Gastrocnemius medialis (tissue), 4 donors: ENCODE results near the gene GARIN3. TPM values are rescaled to one million over a fixed set of nuclear protein-coding genes. Genes with fewer than 3 reads are reported as not detected.
A peak's percentile ranks its signal among the peaks of the same experiment; 100 is the strongest.

Experiments used
- ATAC-seq, 2 donors: fragments of 150-250 bp; one replicate each; pipeline ENCODE4 v1.9.1; 2016
- DNase-seq, 2 donors: peaks; one replicate each; pipeline ENCODE4 v3.0.0-alpha.2; 2019
- H3K27ac ChIP-seq, 4 donors: fragments of 200-600 bp; sonication (generic); 1 replicate in 1 of 4; 2 replicates in 3 of 4; pipeline ENCODE4 v1.5.1; 2016 to 2018; ENCODE audit warnings: mild to moderate bottlenecking in 2 of 4, moderate library complexity in 1 of 4
- H3K27me3 ChIP-seq, 3 donors: fragments of 200-600 bp; sonication (generic) in 2 of 3; 1 replicate in 1 of 3; 2 replicates in 2 of 3; pipeline versions ENCODE4 v1.5.1 to v1.6.0; 2016 to 2019; ENCODE audit warnings: mild to moderate bottlenecking in 1 of 3, moderate library complexity in 1 of 3
- H3K36me3 ChIP-seq, 2 donors: fragments of 200-600 bp; sonication (generic) in 1 of 2; one replicate each; pipeline ENCODE4 v1.5.1; 2017 to 2018
- H3K4me1 ChIP-seq, 2 donors: fragments of 200-600 bp; sonication (generic) in 1 of 2; one replicate each; pipeline ENCODE4 v1.5.1; 2016 to 2017; ENCODE audit warnings: mild to moderate bottlenecking in 2 of 2
- H3K4me3 ChIP-seq, 4 donors: fragments of 200-600 bp; sonication (generic) in 3 of 4; 1 replicate in 1 of 4; 2 replicates in 3 of 4; pipeline ENCODE4 v1.5.1; 2016 to 2019; ENCODE audit warnings: mild to moderate bottlenecking in 2 of 4
- H3K9me3 ChIP-seq, 3 donors: fragments of 200-600 bp; sonication (generic) in 2 of 3; 1 replicate in 1 of 3; 2 replicates in 2 of 3; pipeline ENCODE4 v1.5.1; 2016 to 2019
- CTCF ChIP-seq, 5 experiments: fragments of 450-650 bp in 3 of 5; fragments of 200-600 bp in 2 of 5; sonication (generic) in 2 of 5; IDR thresholded peaks in 4 of 5; conservative IDR thresholded peaks in 1 of 5; 1 replicate in 4 of 5; 2 replicates in 1 of 5; pipeline ENCODE4 v1.5.1; 2016 to 2019; ENCODE audit warnings: antibody characterized with exemption in 5 of 5, mild to moderate bottlenecking in 3 of 5, moderate library complexity in 3 of 5
- POLR2A ChIP-seq, 2 donors: fragments of 450-650 bp; IDR thresholded peaks; one replicate each; pipeline ENCODE4 v1.6.1; 2017; ENCODE audit warnings: antibody characterized with exemption in 2 of 2, mild to moderate bottlenecking in 2 of 2, moderate library complexity in 2 of 2
- in situ Hi-C, 4 donors: fragments of 200-750 bp; cut with MboI; loops; one replicate each; pipeline versions ENCODE4 v1.15.0 to v1.8.0; 2017; ENCODE audit warnings: low sequenced_read_pairs in 4 of 4
- intact Hi-C: fragments of 100-400 bp; cut with DNase I; formaldehyde crosslinking; loops from one replicate; pipeline ENCODE4 v1.15.1; 2023; ENCODE audit warnings: low total_unique reads
- total RNA-seq, 4 donors: library from RNA; depleted of rRNA; stranded (reverse); fragments of >200 nt; gene quantifications; one replicate each; pipeline versions ENCODE4 v1.1.0 to v1.2.3, GENCODE V29; 2016

GARIN3 gene
- total RNA-seq, 4 donors from 2014 or later: not detected

- TF ChIP-seq POLR2A (IDR thresholded peaks at IDR 0.05): no peak
- no peak for TF ChIP-seq CTCF (IDR thresholded peaks at IDR 0.05 in 4 of 5, conservative IDR thresholded peaks at IDR 0.05 in 1 of 5)
- Histone ChIP-seq H3K4me1 (no peaks in the 10 kb centered on the region), H3K9me3 (no peaks in the 10 kb centered on the region), H3K27ac (no peak overlapping the region), H3K4me3 (no peak overlapping the region), H3K27me3 (no peaks in the 10 kb centered on the region), H3K36me3 (no peaks in the 10 kb centered on the region)
- ATAC-seq (no peak), DNase-seq (no peak)
- intact Hi-C loops (no loop called here), in situ Hi-C loops (no loop called here)
Observed at GRCh38 chr5:157115012-157115411, 51.1 kb downstream of the GARIN3 start.

GRCh38 chr5:157113002-157113401 lies 53.1 kb downstream of the GARIN3 start:
- TF ChIP-seq POLR2A (IDR thresholded peaks at IDR 0.05) (no peak), CTCF (IDR thresholded peaks at IDR 0.05 in 4 of 5, conservative IDR thresholded peaks at IDR 0.05 in 1 of 5) (no peak)
- Histone ChIP-seq H3K36me3 (no peaks in the 10 kb centered on the region), H3K4me1 (no peaks in the 10 kb centered on the region), H3K27ac (no peak overlapping the region), H3K9me3 (no peaks in the 10 kb centered on the region), H3K27me3 (no peaks in the 10 kb centered on the region), H3K4me3 (no peak overlapping the region)
- intact Hi-C loops (no loop called here), in situ Hi-C loops (no loop called here)
- ATAC-seq (peak in 1 of 2 donors; percentile 24), DNase-seq (peak in 1 of 2 donors; percentile 19)

Other genes with a start within 250 kb of the GARIN3 start
- gene TIMD4, start 203.0 kb downstream of the GARIN3 start, total RNA-seq: not detected
- not detected for gene HAVCR1, start 107.1 kb downstream of the GARIN3 start, total RNA-seq
- 1 to 10 TPM; 1.2 to 5.0 (median 1.6) TPM for gene HAVCR2, start 57.2 kb downstream of the GARIN3 start, total RNA-seq
- gene MED7, start 23.4 kb downstream of the GARIN3 start, total RNA-seq: 1 to 10 TPM; 7.0 to 9.4 (median 8.5) TPM
- 1 to 10 TPM in 1 of 4 donors, under 1 TPM in 3; 0.12 to 2.2 (median 0.35) TPM for gene ITK, start 14.6 kb upstream of the GARIN3 start, total RNA-seq
- 10 to 100 TPM in 2 of 4 donors, 1 to 10 TPM in 2; 5.9 to 15.5 (median 10.7) TPM for gene CYFIP2, start 99.9 kb upstream of the GARIN3 start, total RNA-seq